Right renal pelvis (tissue), 4 donors: Measurements from ENCODE around the gene THOC6. TPM values are rescaled to one million over a fixed set of nuclear protein-coding genes. Genes with fewer than 3 reads are reported as not detected.

Source experiments
- DNase-seq, 4 donors: peaks; one replicate each; pipeline ENCODE4 v3.0.0-alpha.2; 2013; ENCODE audit warnings: low read depth in 4 of 4, low spot score in 3 of 4, missing footprints in 1 of 4
- polyA plus RNA-seq, 4 donors: library from polyadenylated mRNA; unstranded; fragments of 120-200 nt; gene quantifications; one replicate each; pipeline ENCODE4 v1.2.1, GENCODE V29; 2013; ENCODE audit not compliant: insufficient read length in 4 of 4

The THOC6 gene
- polyA plus RNA-seq, 4 donors: 29.4 to 37.2 (median 32.1) TPM

GRCh38 chr16:3013998-3014690, 9.7 kb upstream of the THOC6 start:
- no peak for DNase-seq

GRCh38 chr16:3014971-3015370, 8.9 kb upstream of the THOC6 start:
- no peak for DNase-seq

- DNase-seq: no peak
These were observed 7.8 kb upstream of the THOC6 start for GRCh38 chr16:3015865-3016521.

- DNase-seq: no peak
These were observed 6.5 kb upstream of the THOC6 start for GRCh38 chr16:3017344-3017743.

- DNase-seq: no peak
These were observed 5.9 kb upstream of the THOC6 start, which contains the start of gene CLDN6 for GRCh38 chr16:3017794-3018506. TSS of gene CLDN6 (minus strand) at chr16:3018183. CDS start at chr16:3016021, 2,162 bp downstream.

- no peak for DNase-seq
These were observed 4.1 kb upstream of the THOC6 start for GRCh38 chr16:3019594-3020246.

- no peak for DNase-seq
These were observed 3.6 kb upstream of the THOC6 start, which contains the start of gene TNFRSF12A for GRCh38 chr16:3020247-3020603. TSS of gene TNFRSF12A (plus strand) at chr16:3020368. CDS start at chr16:3020398, 30 bp downstream.

- no peak for DNase-seq
These were observed 3.0 kb upstream of the THOC6 start for GRCh38 chr16:3020604-3021448.

GRCh38 chr16:3021449-3022207, 2.2 kb upstream of the THOC6 start:
- no peak for DNase-seq

- DNase-seq: peak in 1 of 4 donors; percentile 69
These were observed 1.6 kb upstream of the THOC6 start for GRCh38 chr16:3022208-3022683.

- DNase-seq: no peak
These were observed 986 bp upstream of the THOC6 start for GRCh38 chr16:3022684-3023414.

GRCh38 chr16:3023415-3023668, 493 bp upstream of the THOC6 start:
- DNase-seq: no peak

GRCh38 chr16:3025032-3026002, 1.5 kb downstream of the THOC6 start:
- DNase-seq: no peak

GRCh38 chr16:3026003-3026378, 2.2 kb downstream of the THOC6 start:
- no peak for DNase-seq

GRCh38 chr16:3026609-3027488, 3.0 kb downstream of the THOC6 start:
- DNase-seq: no peak

- DNase-seq: no peak
These were observed 3.6 kb downstream of the THOC6 start for GRCh38 chr16:3027489-3027795.
